ENCODE measurements around the gene PDXK. TPM values are rescaled to one million over a fixed set of nuclear protein-coding genes. Genes with fewer than 3 reads are reported as not detected.

Gene PDXK
- total RNA-seq, 2 experiments from 2014 or later = 126 to 131 TPM

DNA sequence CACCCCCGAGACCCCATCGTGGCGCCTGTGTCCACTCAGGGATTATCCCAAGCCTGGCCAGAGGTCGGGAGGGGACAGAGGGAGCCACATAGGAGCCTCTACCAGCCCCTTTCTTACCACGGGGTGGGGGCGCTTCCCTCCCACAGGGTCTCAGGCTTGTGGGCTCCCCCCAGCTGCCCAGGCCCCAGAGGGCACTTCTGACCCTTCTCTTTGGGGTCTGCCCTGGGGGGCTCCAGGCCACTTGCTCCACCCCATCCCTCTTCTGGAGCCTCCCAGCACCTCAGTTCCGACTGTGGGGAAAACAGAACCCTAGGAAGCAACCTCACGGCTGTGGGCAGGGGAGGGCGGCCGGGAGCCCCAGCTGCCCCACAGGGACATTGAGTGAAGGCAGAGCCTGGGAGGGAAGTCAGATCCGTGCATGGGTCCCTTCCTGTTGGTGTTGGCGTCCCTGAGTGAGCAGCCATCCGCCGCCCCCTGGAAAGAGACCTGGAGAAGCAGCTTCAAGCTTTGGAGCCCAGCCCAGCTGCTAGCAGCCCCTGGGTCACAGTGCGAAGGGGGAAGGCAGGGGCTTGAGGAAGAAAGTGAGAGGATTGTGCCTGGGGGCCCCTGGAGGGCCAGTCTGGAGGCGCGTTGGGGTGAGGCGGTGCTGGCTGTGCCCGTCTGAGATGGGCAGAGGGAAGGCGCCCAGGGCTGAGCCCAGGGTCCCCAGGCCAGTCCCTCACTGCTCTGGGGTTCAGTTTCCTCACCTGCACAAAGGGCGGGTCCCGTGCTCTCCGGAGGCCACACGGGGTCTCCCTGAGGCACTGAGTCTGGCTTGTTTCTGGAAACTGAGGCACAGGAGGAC lies 92.6 kb downstream of the PDXK start:
- H3K4me3 Mint-ChIP-seq = no peak overlapping the region
- no peaks in the 10 kb centered on the region for H3K9me3 Mint-ChIP-seq
- no peak overlapping the region for H3K27ac Mint-ChIP-seq
- DNase-seq = no peak
- no peaks in the 10 kb centered on the region for H3K27me3 Mint-ChIP-seq
- intact Hi-C loops (cut with micrococcal nuclease) = no loop called here
- peaks cover 7% of the 10 kb centered on the region for H3K4me1 Mint-ChIP-seq (ENCODE audit: low read depth)
- ChIA-PET POLR2A (interaction anchor here (1.1 kb wide), 1 partner anchor 110 kb away, joined by 4 read pairs; no protein-coding TSS in a partner anchor), CTCF (interaction anchor here (0.6 to 3.8 kb wide), 14 partner anchors 22 to 179 kb away, joined by 3 to 22 read pairs (median 4); no protein-coding TSS in a partner anchor)
- no peaks in the 10 kb centered on the region for H3K36me3 Mint-ChIP-seq

Other genes with a start within 250 kb of the PDXK start
- gene HSF2BP, start 59.6 kb upstream of the PDXK start, total RNA-seq = under 1 TPM; 0.50 to 0.73 TPM
- gene RRP1B, start 59.6 kb upstream of the PDXK start, total RNA-seq = 10 to 100 TPM; 66.7 to 69.9 TPM
- gene CSTB, start 57.2 kb downstream of the PDXK start, total RNA-seq = 10 to 100 TPM; 40.1 to 42.3 TPM
- 10 to 100 TPM; 42.7 to 47.8 TPM for gene RRP1, start 70.4 kb downstream of the PDXK start, total RNA-seq
- gene AGPAT3, start 146.1 kb downstream of the PDXK start, total RNA-seq = 10 to 100 TPM; 71.4 to 82.4 TPM

All from activated CD4-positive, alpha-beta memory T cell treated with anti-CD3 and anti-CD28 coated beads for 36 hours (primary cell).